IPS-NIHi7 (cell line): ENCODE measurements around the gene PCDHGB1.
"Not testable (repeated sequence)": the region's sequence is repeated elsewhere in the genome, so short reads cannot be mapped to it uniquely, and the experiment has no call there.

Experiments
- DNase-seq: peaks from one replicate; pipeline ENCODE4 v3.0.0; 2012; ENCODE audit warnings: mixed read lengths; ENCODE audit errors: extremely low spot score

Gene PCDHGB1

GRCh38 chr5:141383345-141383744 is 33.4 kb downstream of the PCDHGB1 start:
- no peak for DNase-seq

- no peak for DNase-seq
Observed at GRCh38 chr5:141384471-141385267, 34.8 kb downstream of the PCDHGB1 start.

GRCh38 chr5:141387557-141388311 is 37.8 kb downstream of the PCDHGB1 start, which contains the start of gene PCDHGB4:
PCDHGB4 (plus strand) TSS chr5:141387698; CDS start chr5:141387885, 187 bp downstream.
- DNase-seq, result peak; percentile 58

GRCh38 chr5:141388661-141389060 is 38.8 kb downstream of the PCDHGB1 start:
- DNase-seq, result no peak

GRCh38 chr5:141389153-141390042 is 39.5 kb downstream of the PCDHGB1 start:
- no peak for DNase-seq

- no peak for DNase-seq
Observed at GRCh38 chr5:141392429-141393198, 42.7 kb downstream of the PCDHGB1 start, which contains the start of gene PCDHGA8. PCDHGA8 (plus strand) TSS chr5:141392633; CDS start chr5:141392814, 181 bp downstream.

- DNase-seq, result no peak
Observed at GRCh38 chr5:141393267-141393666, 43.4 kb downstream of the PCDHGB1 start.

- not testable (repeated sequence) for DNase-seq
Observed at GRCh38 chr5:141394401-141395187, 44.7 kb downstream of the PCDHGB1 start.

- DNase-seq, result not testable (repeated sequence)
Observed at GRCh38 chr5:141397756-141398551, 48.1 kb downstream of the PCDHGB1 start, which contains the start of gene PCDHGB5. PCDHGB5 (plus strand) TSS chr5:141397947; CDS start chr5:141398128, 181 bp downstream.

GRCh38 chr5:141398608-141399007 is 48.7 kb downstream of the PCDHGB1 start:
- no peak for DNase-seq

- no peak for DNase-seq
Observed at GRCh38 chr5:141399555-141400258, 49.8 kb downstream of the PCDHGB1 start.
